Vagina (tissue), 2 donors: ENCODE results near the gene TUBGCP4.

ENCODE experiments used
- POLR2A ChIP-seq, 2 donors: fragments of 450-650 bp; IDR thresholded peaks; one replicate each; pipeline ENCODE4 v1.6.1; 2017; ENCODE audit warnings: antibody characterized with exemption in 2 of 2, mild to moderate bottlenecking in 2 of 2, moderate library complexity in 2 of 2
- TF ChIP-seq, protein P1 (sequence below), 3 experiments: fragments of 450-650 bp in 2 of 3; fragments of 200-600 bp in 1 of 3; sonication (generic) in 1 of 3; IDR thresholded peaks; one replicate each; pipeline ENCODE4 v1.5.1; 2017 to 2019; ENCODE audit warnings: antibody characterized with exemption in 3 of 3, mild to moderate bottlenecking in 2 of 3, moderate library complexity in 2 of 3

DNA sequence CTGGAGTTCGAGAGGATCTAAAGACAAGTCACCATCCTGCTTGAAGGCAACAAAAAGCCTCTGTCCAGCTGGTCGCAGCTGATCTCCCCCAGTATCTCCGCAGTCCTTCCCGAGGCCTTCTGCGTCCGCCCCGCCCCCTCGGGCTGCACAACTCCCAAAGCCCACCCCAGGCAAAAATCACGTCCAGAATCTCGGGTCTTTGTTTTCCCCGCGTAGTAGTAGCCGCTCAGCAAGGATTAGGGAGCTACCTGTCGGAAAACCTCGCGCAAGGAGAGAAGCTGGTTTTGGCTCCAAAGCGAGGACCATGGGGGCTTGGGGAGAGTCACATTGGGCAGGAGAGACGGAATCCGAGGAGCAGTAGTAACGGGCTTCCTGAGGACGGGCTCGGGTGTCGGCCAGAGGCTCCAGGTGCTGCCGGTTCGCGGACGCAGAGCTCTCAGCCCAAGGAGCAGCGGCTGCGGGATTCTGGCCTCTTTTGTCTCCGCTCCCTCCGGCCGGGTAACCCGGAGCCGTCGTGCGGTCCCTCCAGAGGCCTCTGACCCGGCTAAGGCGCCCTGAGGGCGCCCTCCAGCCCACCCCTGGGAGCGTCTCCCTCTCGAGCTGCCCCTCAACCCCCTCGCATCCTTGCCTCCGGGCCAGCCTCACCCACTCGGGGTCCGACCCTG lies 459 bp upstream of the TUBGCP4 start:
- TF ChIP-seq POLR2A (IDR thresholded peaks at IDR 0.05): no peak
- TF ChIP-seq, protein P1, sequence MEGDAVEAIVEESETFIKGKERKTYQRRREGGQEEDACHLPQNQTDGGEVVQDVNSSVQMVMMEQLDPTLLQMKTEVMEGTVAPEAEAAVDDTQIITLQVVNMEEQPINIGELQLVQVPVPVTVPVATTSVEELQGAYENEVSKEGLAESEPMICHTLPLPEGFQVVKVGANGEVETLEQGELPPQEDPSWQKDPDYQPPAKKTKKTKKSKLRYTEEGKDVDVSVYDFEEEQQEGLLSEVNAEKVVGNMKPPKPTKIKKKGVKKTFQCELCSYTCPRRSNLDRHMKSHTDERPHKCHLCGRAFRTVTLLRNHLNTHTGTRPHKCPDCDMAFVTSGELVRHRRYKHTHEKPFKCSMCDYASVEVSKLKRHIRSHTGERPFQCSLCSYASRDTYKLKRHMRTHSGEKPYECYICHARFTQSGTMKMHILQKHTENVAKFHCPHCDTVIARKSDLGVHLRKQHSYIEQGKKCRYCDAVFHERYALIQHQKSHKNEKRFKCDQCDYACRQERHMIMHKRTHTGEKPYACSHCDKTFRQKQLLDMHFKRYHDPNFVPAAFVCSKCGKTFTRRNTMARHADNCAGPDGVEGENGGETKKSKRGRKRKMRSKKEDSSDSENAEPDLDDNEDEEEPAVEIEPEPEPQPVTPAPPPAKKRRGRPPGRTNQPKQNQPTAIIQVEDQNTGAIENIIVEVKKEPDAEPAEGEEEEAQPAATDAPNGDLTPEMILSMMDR (IDR thresholded peaks at IDR 0.05): no peak
